ENCODE results near the gene SCRN2.

Gene SCRN2

DNA sequence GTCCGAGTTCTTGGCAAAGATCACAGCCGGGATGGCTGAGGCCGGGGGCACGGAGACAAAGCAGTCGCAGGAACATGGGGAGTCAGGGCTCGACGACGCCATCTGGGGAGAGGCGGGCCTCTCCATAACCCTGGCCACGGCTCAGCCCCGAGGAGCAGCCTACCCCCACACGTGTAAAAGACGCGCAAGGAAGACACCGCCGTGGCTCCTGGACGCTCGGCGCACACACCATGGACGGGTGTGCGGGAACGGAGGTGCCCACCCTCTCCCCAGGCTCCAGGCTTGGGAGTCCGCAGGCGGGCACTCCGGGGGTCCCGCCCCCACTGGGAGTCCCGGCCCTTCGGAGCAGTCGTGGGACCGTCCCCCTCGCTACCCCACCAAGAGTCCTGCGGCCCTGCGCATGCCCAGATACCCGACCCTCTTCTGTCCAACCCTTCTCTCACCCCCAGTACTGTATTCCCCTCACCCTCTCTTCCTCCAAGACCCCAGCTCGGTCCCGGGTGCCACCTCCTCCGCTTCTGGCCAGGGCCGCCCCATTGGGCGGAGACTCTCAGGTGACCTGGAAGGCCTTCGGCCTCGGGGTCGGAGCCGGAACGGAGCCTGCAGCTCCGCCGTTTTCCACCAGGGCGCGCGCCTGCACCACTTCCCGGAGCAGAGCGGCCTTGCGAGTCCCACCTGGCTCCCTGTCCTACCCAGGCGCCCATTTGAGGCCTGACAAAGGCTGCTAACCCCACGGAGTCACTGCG, at the start of gene SCRN2:
SCRN2 (minus strand) TSS at position 532 of the 746 bp plus-strand sequence; CDS start at position 102, 430 bp downstream.
- in situ Hi-C loops (cut with HindIII; ENCODE audit: low sequenced_read_pairs) = no loop called here

- in situ Hi-C loops (cut with HindIII; ENCODE audit: low sequenced_read_pairs) = loop anchor here (5.0 kb wide), 1 partner anchor 33 kb away; no protein-coding TSS in a partner anchor
These were observed 48.9 kb upstream of the SCRN2 start for GRCh38 chr17:47889734-47890529.

DNA sequence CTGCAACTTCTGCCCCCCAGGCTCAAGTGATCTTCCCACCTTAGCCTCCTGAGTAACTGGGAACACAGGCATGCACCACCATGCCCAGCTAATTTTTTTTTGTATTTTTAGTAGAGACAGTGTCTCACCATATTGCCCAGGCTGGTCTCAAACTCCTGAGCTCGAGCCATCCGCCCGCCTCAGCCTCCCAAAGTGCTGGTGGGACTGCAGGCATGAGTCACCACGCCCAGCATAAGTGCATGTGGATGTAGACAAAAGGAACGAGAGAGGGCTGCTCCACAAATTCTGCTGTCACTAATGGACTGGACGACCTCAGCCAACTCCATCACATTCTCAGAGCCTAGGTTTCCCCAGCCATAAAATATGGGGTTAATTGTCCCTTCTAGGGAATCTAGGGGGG, 47.2 kb upstream of the SCRN2 start:
- in situ Hi-C loops (cut with HindIII; ENCODE audit: low sequenced_read_pairs) = no loop called here

DNA sequence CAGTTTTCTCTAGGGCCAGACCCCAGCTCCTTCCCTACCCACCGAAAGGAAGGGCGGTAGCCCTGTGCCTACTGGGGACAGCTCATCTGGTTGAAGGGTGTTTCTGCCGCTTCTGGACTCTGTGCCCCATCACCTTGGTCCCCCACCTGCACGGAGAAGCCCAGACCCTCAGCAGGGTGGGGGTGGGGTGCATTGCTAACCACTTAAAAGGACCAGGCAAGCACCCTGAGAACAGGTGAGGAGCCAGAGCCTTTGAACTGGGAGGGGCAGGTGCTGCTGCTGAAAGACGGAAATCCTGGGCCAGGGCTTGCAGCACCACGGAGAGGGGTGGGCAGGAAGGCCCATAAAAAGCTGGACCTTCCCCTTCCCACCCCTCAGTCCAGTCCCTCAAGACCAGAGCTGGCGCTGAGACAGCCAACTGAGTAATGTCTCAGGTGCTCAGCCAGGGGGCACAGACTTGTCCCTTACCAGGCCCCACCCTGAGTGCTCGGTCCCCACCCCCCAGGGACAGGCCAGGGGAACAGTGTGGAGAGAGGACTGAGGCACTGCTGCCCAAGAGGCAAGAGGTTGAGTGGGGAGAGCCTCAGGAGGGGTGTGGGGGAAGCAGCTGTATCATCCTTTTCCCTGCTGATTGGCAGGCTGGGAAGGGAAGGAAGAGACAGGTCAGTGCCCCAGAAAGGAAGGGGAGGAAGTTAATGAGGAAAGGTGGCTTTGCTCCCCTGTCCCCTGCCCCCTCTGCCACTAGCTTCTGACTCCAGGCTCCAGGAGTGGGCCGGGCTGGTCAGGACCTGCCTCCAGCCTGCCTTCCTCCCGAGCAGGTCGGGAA, 44.0 kb upstream of the SCRN2 start:
- in situ Hi-C loops (cut with HindIII; ENCODE audit: low sequenced_read_pairs) = no loop called here

DNA sequence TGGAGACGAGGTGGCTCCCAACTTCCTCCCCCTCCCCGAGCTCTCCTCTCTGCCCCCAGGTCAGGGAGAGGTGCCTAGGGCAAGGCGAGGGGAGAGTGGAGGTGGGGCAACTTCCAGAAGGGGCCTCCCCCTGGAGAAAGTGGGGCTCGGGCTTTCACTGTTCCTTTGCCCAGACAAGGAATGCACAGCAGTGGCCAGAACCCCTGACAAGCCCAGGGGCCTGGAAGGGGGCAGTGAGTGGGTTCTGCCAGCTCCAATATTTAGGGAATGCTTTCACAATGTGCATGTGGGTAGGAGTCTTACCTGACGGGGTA, 43.3 kb upstream of the SCRN2 start:
- in situ Hi-C loops (cut with HindIII; ENCODE audit: low sequenced_read_pairs) = no loop called here

GRCh38 chr17:47883589-47884426, 42.7 kb upstream of the SCRN2 start:
- in situ Hi-C loops (cut with HindIII; ENCODE audit: low sequenced_read_pairs) = no loop called here

DNA sequence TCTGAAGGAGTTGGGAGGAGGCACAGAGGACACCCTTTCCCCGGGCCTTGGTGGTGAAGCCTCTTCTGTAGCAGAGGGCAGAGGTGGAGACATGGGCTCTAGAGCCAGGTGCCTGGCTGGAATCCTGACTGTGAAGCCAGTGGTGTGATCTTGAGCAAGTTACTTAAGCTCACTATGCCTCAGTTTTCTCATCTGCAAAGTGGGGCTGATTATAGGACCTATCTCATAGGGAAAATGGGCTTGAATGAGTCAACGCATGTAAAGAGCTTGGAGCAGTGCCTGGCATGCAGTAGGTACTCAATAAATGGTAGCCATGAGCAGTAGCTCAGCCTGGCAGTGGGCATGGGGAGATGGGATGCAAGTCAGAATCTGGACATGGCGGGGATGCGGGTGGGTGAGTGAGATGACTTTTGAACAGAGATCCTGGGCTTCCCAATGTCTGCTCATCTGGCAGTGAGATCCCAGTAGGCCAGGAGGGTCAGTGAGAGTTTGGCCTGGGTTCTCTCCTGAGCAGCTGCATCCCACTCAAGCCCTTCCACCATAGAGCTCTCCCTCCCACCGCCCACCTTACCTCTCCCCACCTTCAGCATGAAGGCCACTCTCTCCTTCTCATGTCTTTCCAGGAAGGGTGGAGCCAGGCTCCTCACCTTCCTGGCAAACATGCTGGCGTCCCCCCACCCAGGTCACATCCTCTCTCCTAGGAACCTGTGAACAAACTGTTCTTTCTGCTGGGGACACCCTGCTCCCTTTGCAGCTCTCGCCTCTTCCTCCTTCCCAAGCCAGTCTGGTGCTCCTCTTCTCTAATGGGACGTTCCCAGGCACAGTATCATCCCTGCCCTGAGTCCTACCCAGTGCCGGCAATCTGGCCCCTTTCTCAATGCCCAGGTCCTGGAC, 41.9 kb upstream of the SCRN2 start:
- in situ Hi-C loops (cut with HindIII; ENCODE audit: low sequenced_read_pairs) = no loop called here

GRCh38 chr17:47882247-47882646, 41.2 kb upstream of the SCRN2 start:
- in situ Hi-C loops (cut with HindIII; ENCODE audit: low sequenced_read_pairs) = no loop called here

- in situ Hi-C loops (cut with HindIII; ENCODE audit: low sequenced_read_pairs) = no loop called here
These were observed 38.8 kb upstream of the SCRN2 start for GRCh38 chr17:47879776-47880454.

DNA sequence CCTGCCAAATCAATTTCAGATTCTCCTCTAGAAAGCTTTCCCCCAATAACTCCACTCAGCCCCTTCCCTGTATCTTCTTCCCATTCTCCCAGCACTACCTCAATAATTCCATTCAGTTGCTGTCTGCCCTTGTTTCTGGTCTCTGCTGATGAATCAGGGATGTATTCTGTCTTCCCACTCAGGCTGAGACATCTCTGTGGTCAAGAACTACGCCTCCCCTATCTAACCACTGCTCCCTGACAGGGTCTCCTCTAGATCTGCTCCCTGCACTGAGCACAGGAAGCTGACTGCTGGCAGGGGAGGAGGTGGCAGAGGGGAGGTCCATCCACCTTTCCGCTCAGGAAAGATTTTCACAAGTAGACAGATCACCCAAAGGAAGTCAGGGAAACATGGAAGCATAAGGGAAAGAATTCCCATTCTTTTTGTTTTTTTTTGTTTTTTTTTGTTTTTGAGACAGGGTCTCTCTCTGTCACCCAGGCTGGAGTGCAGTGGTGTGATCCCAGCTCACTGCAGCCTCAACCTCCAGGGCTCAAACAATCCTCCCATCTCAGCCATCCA, 38.0 kb upstream of the SCRN2 start:
- in situ Hi-C loops (cut with HindIII; ENCODE audit: low sequenced_read_pairs) = no loop called here

GRCh38 chr17:47878203-47879027, 37.3 kb upstream of the SCRN2 start:
- in situ Hi-C loops (cut with HindIII; ENCODE audit: low sequenced_read_pairs) = no loop called here

GRCh38 chr17:47877368-47878034, 36.4 kb upstream of the SCRN2 start:
- in situ Hi-C loops (cut with HindIII; ENCODE audit: low sequenced_read_pairs) = no loop called here

DNA sequence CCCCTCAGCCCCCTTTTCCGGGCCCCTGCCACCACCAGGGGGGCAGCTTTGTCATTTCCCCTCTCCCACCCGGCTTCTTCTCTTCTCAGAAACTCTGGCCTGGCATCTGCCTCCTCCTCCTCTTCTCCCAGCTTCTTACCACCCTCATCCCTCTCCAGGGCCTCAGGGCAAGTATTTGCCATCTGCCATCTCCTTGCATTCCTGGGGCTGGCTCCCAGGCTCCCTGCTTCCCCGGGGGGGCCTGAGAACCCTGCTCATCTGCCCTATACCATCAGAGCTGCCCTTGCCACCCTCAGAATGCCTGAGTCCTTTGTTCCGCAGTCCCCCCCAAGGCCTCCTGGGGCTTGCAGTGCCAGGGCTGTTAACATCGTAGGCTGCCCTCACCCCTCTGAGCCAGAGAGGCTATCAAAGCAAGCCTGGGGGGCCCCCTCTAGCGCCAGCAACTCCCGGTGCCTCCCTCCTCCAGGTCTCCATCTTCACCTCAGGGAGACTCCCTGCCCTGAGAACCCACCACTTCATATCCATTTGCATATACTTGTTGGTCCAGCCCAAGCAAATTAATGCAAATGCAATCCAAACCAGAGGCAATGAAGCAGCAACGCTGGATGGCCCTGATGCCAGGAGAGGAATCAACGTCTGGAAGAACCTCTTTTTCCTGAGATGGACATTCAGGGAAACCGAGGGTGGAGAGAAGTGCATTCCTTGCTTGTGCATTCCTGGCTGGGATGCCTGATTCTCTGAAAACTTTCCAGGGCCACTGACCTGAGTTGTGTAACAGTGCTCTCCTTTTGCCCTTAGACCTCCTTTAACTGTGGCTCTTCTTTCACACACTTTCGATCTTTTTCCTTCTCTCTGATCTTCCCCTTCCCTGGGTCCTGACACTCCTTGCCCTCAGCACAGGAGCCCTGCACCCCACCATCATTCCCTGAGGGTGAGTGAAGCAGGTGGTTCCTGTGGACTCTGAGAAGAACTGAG, 34.2 kb upstream of the SCRN2 start:
- in situ Hi-C loops (cut with HindIII; ENCODE audit: low sequenced_read_pairs) = no loop called here

DNA sequence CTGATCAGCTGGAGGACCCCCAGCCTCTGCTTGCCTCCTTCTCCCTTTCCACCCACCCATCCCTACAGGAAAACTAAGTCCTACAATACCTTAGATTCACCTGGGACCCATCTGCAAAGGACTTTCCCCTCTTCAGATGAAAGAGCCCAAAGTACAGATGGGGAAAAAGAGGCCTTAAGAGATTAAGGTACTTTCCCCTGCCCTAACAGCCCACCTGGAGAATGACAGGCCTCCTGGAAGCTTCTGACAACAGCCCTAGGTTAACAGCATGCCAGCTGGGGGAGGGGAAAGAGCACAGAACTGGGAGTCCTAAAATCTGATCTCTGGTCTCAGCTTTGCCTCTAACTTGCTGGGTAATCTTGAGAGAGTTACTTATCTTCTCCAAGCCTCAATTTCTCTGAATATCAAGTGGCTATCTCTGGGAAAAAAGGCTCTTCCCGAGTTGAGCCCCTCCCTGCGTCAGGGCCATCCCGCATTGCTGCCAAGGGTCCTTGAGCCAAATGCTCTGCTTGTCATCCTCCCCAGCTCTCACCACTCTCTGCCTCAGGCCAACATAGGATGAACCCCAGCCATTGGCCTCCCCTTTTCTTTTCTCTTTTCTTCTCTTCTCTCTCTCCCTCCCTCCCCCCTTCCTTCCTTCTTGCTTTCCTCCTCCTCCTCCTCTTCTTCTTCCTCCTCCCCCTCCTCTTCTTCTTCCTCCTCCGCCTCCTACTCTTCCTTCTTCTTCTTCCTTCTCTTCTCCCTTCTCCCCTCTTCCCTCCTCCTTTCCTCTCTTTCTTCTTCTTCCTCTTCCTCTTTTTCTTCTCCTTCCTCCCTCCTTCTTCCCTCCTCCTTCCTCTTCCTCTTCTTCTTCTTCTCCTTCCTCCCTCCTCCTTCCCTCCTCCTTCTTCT, 32.4 kb upstream of the SCRN2 start:
- in situ Hi-C loops (cut with HindIII; ENCODE audit: low sequenced_read_pairs) = no loop called here

GRCh38 chr17:47872651-47873161, 31.6 kb upstream of the SCRN2 start:
- in situ Hi-C loops (cut with HindIII; ENCODE audit: low sequenced_read_pairs) = no loop called here

Measured in endothelial cell of hepatic sinusoid (primary cell).